ENCODE results near the gene B3GAT1. TPM values are rescaled to one million over a fixed set of nuclear protein-coding genes. Genes with fewer than 3 reads are reported as not detected.

The B3GAT1 gene
- total and polyA plus RNA-seq, 5 donors: 0.08 to 0.32 (median 0.23) TPM; not detected in 1

DNA sequence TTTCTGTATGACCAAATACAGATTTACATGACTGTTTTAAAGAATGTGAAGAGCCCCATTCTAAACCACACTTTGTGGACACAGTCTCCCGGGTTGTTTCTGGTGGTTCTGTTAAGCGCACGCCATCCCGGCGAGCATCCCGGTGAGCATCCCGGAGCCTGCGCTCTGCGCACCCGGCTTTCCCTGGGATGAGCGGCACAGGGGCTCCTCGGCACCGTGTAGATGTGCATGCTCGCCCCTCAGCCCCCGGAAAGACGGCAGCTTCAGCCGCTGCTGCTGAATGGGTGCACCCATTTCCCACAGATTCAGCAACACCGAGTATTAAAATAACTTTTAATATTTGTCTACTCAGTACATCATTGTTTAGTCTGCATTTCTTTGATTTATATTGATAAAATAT lies 44.3 kb downstream of the B3GAT1 start:
- Histone ChIP-seq H3K4me3 (ENCODE audit: low read length) (no peak overlapping the region), H3K27me3 (ENCODE audit: control insufficient read depth, insufficient read depth) (no peaks in the 10 kb centered on the region), H3K27ac (ENCODE audit: low read length) (no peak overlapping the region), H3K9me3 (ENCODE audit: control insufficient read depth, low read length) (no peaks in the 10 kb centered on the region), H3K4me1 (ENCODE audit: control insufficient read depth, insufficient read depth, low read length) (no peaks in the 10 kb centered on the region)
- ATAC-seq (no peak), DNase-seq (no peak)
- intact Hi-C loops (cut with DNase I): no loop called here
- WGBS: 91% methylated on average over 18 of the region's 18 CpGs

DNA sequence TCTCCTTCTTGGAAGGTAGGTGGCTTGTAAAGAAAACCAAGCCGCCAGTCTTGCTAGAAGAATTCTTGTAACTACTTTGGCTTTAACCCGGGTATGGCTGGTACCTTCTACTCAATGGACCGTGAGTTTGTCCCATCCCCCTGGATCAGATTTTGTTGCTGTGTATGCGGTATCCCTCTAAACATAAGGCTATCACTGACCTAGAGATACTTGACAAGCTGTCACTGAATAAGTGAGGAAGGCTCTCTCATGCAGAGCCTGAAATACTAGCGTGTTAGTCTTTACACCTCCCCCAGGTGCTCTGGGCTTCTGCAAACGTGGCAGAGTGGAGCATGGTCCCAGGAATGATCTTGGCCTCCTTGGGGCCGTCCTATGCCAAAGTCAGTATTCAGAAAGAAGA lies 45.8 kb downstream of the B3GAT1 start:
- 60% methylated on average over 7 of the region's 7 CpGs for WGBS
- no peak overlapping the region for H3K4me3 ChIP-seq (ENCODE audit: low read length)
- no peaks in the 10 kb centered on the region for H3K27me3 ChIP-seq (ENCODE audit: control insufficient read depth, insufficient read depth)
- H3K27ac ChIP-seq (ENCODE audit: low read length): no peak overlapping the region
- H3K9me3 ChIP-seq (ENCODE audit: control insufficient read depth, low read length): no peaks in the 10 kb centered on the region
- ATAC-seq (peak in 1 of 2 donors; percentile 22), DNase-seq (no peak)
- H3K4me1 ChIP-seq (ENCODE audit: control insufficient read depth, insufficient read depth, low read length): no peaks in the 10 kb centered on the region
- intact Hi-C loops (cut with DNase I): no loop called here

DNA sequence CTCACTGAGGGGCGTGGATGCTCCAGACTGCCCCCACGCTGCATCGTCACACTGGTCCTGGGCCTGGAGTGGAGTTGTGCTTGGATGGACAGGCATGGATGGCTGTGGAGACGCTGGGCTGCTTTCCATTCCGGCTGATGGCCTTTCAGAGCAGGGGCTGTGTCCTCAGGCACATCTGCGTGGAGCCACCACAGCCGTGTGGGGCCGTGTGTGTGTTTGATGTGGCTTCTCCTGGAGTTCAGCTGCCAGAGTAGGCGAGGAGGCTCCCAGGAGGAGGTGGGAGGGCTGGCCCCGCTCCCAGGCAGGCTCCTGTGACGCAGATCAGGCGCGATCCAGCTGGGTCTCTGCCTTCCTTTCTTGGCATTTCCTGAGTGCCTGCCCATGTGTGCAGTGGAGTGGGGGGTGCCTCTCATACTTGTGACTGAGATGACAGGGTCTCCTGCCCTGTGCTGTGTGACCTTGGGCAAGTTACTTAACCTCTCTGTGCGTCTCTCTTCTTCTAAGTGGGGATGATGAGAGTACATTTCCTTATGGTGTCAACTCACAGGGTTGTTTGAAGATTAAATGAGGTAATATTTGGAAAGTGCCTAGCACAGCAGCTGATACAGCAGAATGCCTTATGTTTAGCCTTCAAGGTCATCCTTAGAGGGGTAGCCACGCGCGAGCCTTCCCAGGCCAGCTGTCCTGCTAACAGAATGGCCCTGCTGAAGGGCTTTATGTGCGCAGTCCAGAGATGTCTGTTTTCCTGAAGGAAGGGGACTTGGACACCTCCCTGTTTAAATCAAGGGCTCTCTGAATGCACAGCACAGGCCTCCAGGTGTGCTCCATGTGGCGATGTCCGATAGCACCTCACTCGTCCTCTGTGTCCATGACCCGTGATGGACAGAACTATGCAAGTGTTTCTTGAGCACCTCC lies 46.8 kb downstream of the B3GAT1 start:
- Histone ChIP-seq H3K27ac (ENCODE audit: low read length) (no peak overlapping the region), H3K27me3 (ENCODE audit: control insufficient read depth, insufficient read depth) (no peaks in the 10 kb centered on the region), H3K4me3 (ENCODE audit: low read length) (no peak overlapping the region), H3K9me3 (ENCODE audit: control insufficient read depth, low read length) (no peaks in the 10 kb centered on the region), H3K4me1 (ENCODE audit: control insufficient read depth, insufficient read depth, low read length) (no peaks in the 10 kb centered on the region)
- DNase-seq (peak in 1 of 3 donors; percentile 41), ATAC-seq (no peak)
- WGBS: 69% methylated on average over 22 of the region's 22 CpGs
- intact Hi-C loops (cut with DNase I): no loop called here

DNA sequence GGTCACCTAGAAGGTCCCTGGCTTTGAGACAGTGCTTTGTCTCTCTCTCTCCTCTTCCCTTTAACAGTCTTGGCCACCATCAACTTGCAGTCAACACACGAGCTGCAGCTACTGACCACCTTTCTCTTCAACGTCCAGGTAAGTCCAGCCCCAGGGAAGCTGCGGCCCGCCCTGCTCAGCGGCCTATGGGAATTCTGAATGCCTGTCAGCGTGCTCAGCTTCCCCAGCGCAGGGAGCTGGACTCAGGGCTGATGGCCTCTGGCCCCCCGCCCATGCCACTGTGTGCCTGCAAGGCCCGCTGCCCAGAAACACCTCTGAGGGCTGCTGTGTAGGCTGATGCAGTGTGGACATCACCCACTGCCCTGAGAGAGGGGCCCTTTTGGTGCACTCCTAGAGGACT lies 47.8 kb downstream of the B3GAT1 start:
- H3K9me3 ChIP-seq (ENCODE audit: control insufficient read depth, low read length): no peaks in the 10 kb centered on the region
- no peak overlapping the region for H3K27ac ChIP-seq (ENCODE audit: low read length)
- intact Hi-C loops (cut with DNase I): no loop called here
- H3K27me3 ChIP-seq (ENCODE audit: control insufficient read depth, insufficient read depth): no peaks in the 10 kb centered on the region
- ATAC-seq: no peak
- no peaks in the 10 kb centered on the region for H3K4me1 ChIP-seq (ENCODE audit: control insufficient read depth, insufficient read depth, low read length)
- 87% methylated on average over 9 of the region's 9 CpGs for WGBS
- H3K4me3 ChIP-seq (ENCODE audit: low read length): no peak overlapping the region
- peak in 1 of 3 donors; percentile 33 for DNase-seq

DNA sequence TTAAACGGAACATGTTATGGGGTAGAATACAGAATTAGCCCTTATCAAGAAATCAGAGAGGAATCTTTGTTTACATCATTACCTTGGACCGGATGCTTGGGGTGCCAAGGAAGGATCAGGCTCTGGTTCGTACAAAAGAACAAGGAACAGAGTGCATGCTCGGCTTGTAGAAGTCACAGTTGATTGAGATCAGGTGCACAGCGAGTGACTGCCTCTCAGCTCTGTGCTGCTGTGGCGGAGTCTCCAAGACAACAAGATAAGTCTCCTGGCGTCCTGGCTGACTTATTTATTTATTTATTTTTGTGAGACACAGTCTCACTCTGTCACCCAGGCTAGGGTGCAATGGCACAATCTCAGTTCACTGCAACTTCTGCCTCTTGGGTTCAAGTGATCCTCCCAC lies 48.5 kb downstream of the B3GAT1 start:
- 44% methylated on average over 7 of the region's 7 CpGs for WGBS
- H3K4me1 ChIP-seq (ENCODE audit: control insufficient read depth, insufficient read depth, low read length): no peaks in the 10 kb centered on the region
- no peak for DNase-seq
- H3K27ac ChIP-seq (ENCODE audit: low read length): no peak overlapping the region
- no peaks in the 10 kb centered on the region for H3K27me3 ChIP-seq (ENCODE audit: control insufficient read depth, insufficient read depth)
- intact Hi-C loops (cut with DNase I): no loop called here
- H3K4me3 ChIP-seq (ENCODE audit: low read length): no peak overlapping the region
- no peak for ATAC-seq
- H3K9me3 ChIP-seq (ENCODE audit: control insufficient read depth, low read length): no peaks in the 10 kb centered on the region

DNA sequence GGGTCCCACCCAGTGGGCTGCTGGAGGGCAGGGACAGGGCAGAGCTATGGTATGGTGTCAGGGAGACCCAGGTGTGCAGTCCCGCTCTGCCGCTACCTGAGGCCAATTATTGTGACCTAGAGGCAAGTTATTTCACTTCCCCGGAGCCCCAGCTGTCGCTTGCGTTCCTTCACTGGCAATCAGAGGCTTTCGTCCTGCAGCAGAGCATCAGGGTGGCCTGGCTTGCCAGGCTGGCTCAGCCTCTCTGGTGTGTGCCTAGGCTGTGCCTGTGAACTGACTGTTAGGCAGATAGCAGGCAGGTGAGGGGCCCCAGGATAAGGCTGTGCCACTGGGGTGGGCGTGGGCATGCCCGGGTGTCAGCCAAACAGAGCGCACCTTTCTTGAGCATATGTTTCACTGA lies 48.9 kb downstream of the B3GAT1 start:
- Histone ChIP-seq H3K27ac (ENCODE audit: low read length) (no peak overlapping the region), H3K9me3 (ENCODE audit: control insufficient read depth, low read length) (no peaks in the 10 kb centered on the region), H3K4me3 (ENCODE audit: low read length) (no peak overlapping the region), H3K4me1 (ENCODE audit: control insufficient read depth, insufficient read depth, low read length) (no peaks in the 10 kb centered on the region), H3K27me3 (ENCODE audit: control insufficient read depth, insufficient read depth) (no peaks in the 10 kb centered on the region)
- intact Hi-C loops (cut with DNase I): no loop called here
- peak in 1 of 3 donors; percentile 37 for DNase-seq
- WGBS: 88% methylated on average over 9 of the region's 9 CpGs
- ATAC-seq: no peak

DNA sequence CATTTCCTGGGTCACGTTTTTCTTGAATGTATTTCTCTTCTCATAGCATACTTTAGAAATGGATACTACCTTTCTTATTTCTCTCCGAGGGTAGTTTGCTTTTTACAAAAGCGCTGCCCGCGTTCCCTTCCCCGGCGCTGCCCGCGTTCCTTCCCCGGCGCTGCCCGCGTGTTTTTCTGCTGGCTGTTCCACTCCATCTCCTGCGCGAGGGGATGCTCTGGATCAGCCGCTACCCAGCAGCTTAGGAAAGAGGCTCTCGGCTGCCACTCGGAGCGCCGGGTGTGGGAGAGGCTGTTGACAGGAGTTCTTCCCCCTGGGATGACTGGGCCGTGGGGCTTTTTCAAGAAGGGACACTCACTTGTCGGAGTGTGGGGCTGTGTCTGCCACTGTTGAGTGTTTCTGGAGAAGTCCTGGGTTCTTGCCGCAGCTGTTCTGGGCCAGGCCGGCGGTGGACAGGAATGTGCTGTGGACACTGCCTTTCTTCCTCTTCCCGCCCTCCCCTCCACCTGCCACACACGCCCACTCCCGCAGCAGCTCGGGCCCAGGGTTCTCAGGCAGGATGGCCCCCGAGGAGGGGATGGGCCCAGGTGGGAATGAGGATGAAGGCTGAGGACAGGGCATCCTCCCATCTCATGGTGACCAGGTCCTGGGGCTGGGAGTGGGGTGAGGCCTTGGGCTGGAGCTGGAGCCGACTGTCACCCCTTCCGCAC lies 49.7 kb downstream of the B3GAT1 start:
- Histone ChIP-seq H3K4me3 (ENCODE audit: low read length) (no peak overlapping the region), H3K4me1 (ENCODE audit: control insufficient read depth, insufficient read depth, low read length) (no peaks in the 10 kb centered on the region), H3K27me3 (ENCODE audit: control insufficient read depth, insufficient read depth) (no peaks in the 10 kb centered on the region), H3K27ac (ENCODE audit: low read length) (no peak overlapping the region), H3K9me3 (ENCODE audit: control insufficient read depth, low read length) (no peaks in the 10 kb centered on the region)
- WGBS: 72% methylated on average over 32 of the region's 32 CpGs
- DNase-seq (peak in 1 of 3 donors; percentile 40), ATAC-seq (no peak)
- intact Hi-C loops (cut with DNase I): no loop called here

DNA sequence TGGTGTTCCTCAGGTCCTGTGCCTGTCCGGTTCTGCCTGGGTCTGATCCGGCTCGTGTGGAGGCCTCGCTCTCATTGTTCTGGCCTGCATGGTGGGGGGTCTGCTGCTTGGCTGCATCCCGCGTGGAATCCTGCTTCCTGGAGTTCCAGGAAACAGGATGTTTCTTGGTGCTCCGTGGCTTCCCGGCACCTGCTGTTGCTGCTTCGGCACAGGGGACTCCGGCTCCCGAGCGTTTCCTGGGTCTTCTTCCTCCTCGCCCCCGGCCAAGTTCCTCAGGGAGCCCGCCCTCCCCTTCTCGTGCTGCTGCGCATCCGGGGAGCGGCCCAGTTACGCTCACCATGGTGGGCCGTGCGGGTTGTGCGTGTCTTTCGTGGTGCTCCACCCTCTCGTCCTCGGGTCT lies 50.4 kb downstream of the B3GAT1 start:
- Histone ChIP-seq H3K4me3 (ENCODE audit: low read length) (no peak overlapping the region), H3K27ac (ENCODE audit: low read length) (no peak overlapping the region), H3K9me3 (ENCODE audit: control insufficient read depth, low read length) (no peaks in the 10 kb centered on the region), H3K27me3 (ENCODE audit: control insufficient read depth, insufficient read depth) (no peaks in the 10 kb centered on the region), H3K4me1 (ENCODE audit: control insufficient read depth, insufficient read depth, low read length) (no peaks in the 10 kb centered on the region)
- intact Hi-C loops (cut with DNase I): no loop called here
- 74% methylated on average over 26 of the region's 26 CpGs for WGBS
- ATAC-seq (no peak), DNase-seq (peak in 1 of 3 donors; percentile 28)

DNA sequence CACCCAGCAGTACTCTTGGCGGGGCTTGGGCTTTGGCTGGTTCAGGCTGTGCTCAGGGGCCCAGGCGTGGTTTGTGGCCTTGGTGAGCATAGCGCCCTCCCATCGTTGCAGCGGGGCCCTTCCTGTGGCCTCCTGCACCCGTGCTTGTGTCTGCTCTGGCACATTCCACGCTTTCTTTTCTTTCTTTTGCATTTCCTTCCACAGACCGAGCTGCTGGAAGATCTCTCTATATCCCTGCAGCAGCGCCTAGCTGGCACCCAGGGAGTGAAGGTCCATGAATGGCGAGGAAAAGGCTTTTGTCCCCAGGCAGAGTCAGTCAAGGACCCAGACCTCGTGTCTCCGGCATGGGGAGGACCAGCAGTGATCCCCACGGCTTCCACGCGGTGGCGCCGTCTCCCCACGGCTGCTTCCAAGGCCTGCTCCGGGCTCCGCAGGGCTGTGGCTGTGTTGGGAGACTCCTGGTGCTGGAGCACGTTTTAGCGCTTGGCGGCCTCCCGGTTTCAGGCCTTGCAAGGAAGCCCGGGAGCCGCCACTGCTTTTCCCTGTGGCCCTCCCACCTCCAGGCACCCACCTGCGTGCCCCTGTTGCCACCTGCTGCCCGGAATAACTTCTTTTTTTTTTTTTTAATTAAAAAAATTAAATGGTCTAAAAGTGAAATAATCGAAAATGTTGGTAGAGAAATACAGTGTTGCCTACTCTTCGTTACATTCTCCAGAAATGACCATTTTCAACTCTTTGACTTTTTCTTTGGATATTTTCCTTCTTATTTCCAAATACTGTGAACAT lies 51.8 kb downstream of the B3GAT1 start:
- Histone ChIP-seq H3K4me3 (ENCODE audit: low read length) (no peak overlapping the region), H3K27me3 (ENCODE audit: control insufficient read depth, insufficient read depth) (no peaks in the 10 kb centered on the region), H3K4me1 (ENCODE audit: control insufficient read depth, insufficient read depth, low read length) (no peaks in the 10 kb centered on the region), H3K9me3 (ENCODE audit: control insufficient read depth, low read length) (no peaks in the 10 kb centered on the region), H3K27ac (ENCODE audit: low read length) (no peak overlapping the region)
- intact Hi-C loops (cut with DNase I): no loop called here
- ATAC-seq (peak; percentile 85 to 89), DNase-seq (peak; percentile 74 to 91 (median 90))
- 21% methylated on average over 30 of the region's 30 CpGs for WGBS

DNA sequence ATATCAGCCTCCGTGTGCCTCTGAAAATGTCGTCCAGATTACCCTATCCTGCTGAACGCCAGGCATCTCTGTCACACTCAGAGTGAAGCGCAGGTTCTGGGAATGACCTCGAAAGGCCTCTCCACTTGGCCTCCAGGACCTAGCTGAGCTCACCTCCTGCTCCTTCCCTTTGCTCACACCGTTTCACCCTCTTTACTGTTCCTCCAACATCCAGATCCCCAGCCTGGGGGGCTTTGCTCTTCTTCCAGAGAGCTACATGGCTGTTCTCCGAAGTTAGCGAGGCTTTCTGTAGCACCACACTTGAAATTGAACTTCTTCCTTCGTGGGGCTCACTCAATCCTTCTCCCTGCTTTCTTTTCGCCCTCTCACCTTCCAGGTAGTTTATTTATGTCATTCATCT lies 52.4 kb downstream of the B3GAT1 start:
- 79% methylated on average over 10 of the region's 10 CpGs for WGBS
- H3K4me3 ChIP-seq (ENCODE audit: low read length): no peak overlapping the region
- intact Hi-C loops (cut with DNase I): no loop called here
- DNase-seq (no peak), ATAC-seq (no peak)
- H3K9me3 ChIP-seq (ENCODE audit: control insufficient read depth, low read length): no peaks in the 10 kb centered on the region
- H3K27me3 ChIP-seq (ENCODE audit: control insufficient read depth, insufficient read depth): no peaks in the 10 kb centered on the region
- H3K4me1 ChIP-seq (ENCODE audit: control insufficient read depth, insufficient read depth, low read length): no peaks in the 10 kb centered on the region
- no peak overlapping the region for H3K27ac ChIP-seq (ENCODE audit: low read length)
